ENCODE data around the gene ZNF20. TPM values are rescaled to one million over a fixed set of nuclear protein-coding genes. Genes with fewer than 3 reads are reported as not detected.

ZNF20 gene
- total and polyA plus RNA-seq, 2 experiments from 2014 or later: 2.1 to 5.5 TPM

- in situ Hi-C loops (cut with MboI): no loop called here
- 7 to 8% methylated on average over 2 of the region's 2 CpGs for WGBS, 2 experiments (ENCODE audit: low coverage in 1 of 2, low lambda C conversion rate in 2 of 2, missing lambda C conversion rate in 2 of 2)
Observed at GRCh38 chr19:12126707-12127106, 13.4 kb downstream of the ZNF20 start.

GRCh38 chr19:12117201-12117970 lies 22.8 kb downstream of the ZNF20 start:
- Histone ChIP-seq H3K4me2 (ENCODE audit: unreplicated experiment) (no peak overlapping the region), H3K9me2 (ENCODE audit: insufficient read depth) (no peaks in the 10 kb centered on the region), H3K27me3 (replicated peaks; ENCODE audit: insufficient read depth) (no peaks in the 10 kb centered on the region), H3K4me1 (ENCODE audit: insufficient read depth) (no peaks in the 10 kb centered on the region), H3K36me3 (ENCODE audit: low read depth) (peaks cover 12% of the 10 kb centered on the region), H3K9me3 (ENCODE audit: low read depth) (no peaks in the 10 kb centered on the region), H3K79me2 (ENCODE audit: insufficient read depth) (no peaks in the 10 kb centered on the region), H3K9ac (no peak overlapping the region), H3K27ac (no peak overlapping the region), H3F3A (ENCODE audit: insufficient read depth) (no peaks in the 10 kb centered on the region), H3K4me3 (no peak overlapping the region), H2AFZ (no peak overlapping the region), H4K20me1 (ENCODE audit: insufficient read depth) (no peaks in the 10 kb centered on the region)
- 92 to 93% methylated on average over 30 to 31 of the region's 33 CpGs for WGBS, 2 experiments (ENCODE audit: low coverage in 1 of 2, low lambda C conversion rate in 2 of 2, missing lambda C conversion rate in 2 of 2)
- in situ Hi-C loops (cut with MboI): no loop called here
- DNase-seq: no peak
- TF ChIP-seq EZH2 (IDR thresholded peaks at IDR 0.05; ENCODE audit: insufficient read depth, poor library complexity, severe bottlenecking): no peak
- TF ChIP-seq EZH2phosphoT487 (IDR thresholded peaks at IDR 0.05; ENCODE audit: insufficient read depth, low read depth): no peak

More at GRCh38 chr19:12126707-12127106, 13.4 kb downstream of the ZNF20 start:
- Histone ChIP-seq H3K27ac (no peak overlapping the region), H4K20me1 (ENCODE audit: insufficient read depth) (no peaks in the 10 kb centered on the region), H3K4me3 (no peak overlapping the region), H3K36me3 (ENCODE audit: low read depth) (peaks cover 7% of the 10 kb centered on the region; the same call in 1 of the 2 replicates), H3K4me2 (ENCODE audit: unreplicated experiment) (no peak overlapping the region), H3K9ac (no peak overlapping the region), H3F3A (ENCODE audit: insufficient read depth) (no peaks in the 10 kb centered on the region), H3K79me2 (ENCODE audit: insufficient read depth) (no peaks in the 10 kb centered on the region), H3K9me3 (ENCODE audit: low read depth) (no peaks in the 10 kb centered on the region), H3K4me1 (ENCODE audit: insufficient read depth) (no peaks in the 10 kb centered on the region), H3K9me2 (ENCODE audit: insufficient read depth) (no peaks in the 10 kb centered on the region), H3K27me3 (replicated peaks; ENCODE audit: insufficient read depth) (no peaks in the 10 kb centered on the region), H2AFZ (no peak overlapping the region)
- peak; percentile 62 for DNase-seq
- TF ChIP-seq EZH2phosphoT487 (IDR thresholded peaks at IDR 0.05; ENCODE audit: insufficient read depth, low read depth): no peak
- no peak for TF ChIP-seq EZH2 (IDR thresholded peaks at IDR 0.05; ENCODE audit: insufficient read depth, poor library complexity, severe bottlenecking)

- no peak overlapping the region for H2AFZ ChIP-seq
- no peaks in the 10 kb centered on the region for H3F3A ChIP-seq (ENCODE audit: insufficient read depth)
- in situ Hi-C loops (cut with MboI): no loop called here
- H3K36me3 ChIP-seq (ENCODE audit: low read depth): peaks cover 27% of the 10 kb centered on the region
- no peak overlapping the region for H3K27ac ChIP-seq
- no peaks in the 10 kb centered on the region for H4K20me1 ChIP-seq (ENCODE audit: insufficient read depth)
- no peak overlapping the region for H3K9ac ChIP-seq
- no peak for DNase-seq
- no peak overlapping the region for H3K4me3 ChIP-seq
- 96 to 97% methylated on average over 5 of the region's 5 CpGs for WGBS, 2 experiments (ENCODE audit: low coverage in 1 of 2, low lambda C conversion rate in 2 of 2, missing lambda C conversion rate in 2 of 2)
- no peaks in the 10 kb centered on the region for H3K9me3 ChIP-seq (ENCODE audit: low read depth)
- TF ChIP-seq EZH2 (IDR thresholded peaks at IDR 0.05; ENCODE audit: insufficient read depth, poor library complexity, severe bottlenecking): no peak
- TF ChIP-seq EZH2phosphoT487 (IDR thresholded peaks at IDR 0.05; ENCODE audit: insufficient read depth, low read depth): no peak
- no peaks in the 10 kb centered on the region for H3K27me3 ChIP-seq (replicated peaks; ENCODE audit: insufficient read depth)
- no peaks in the 10 kb centered on the region for H3K9me2 ChIP-seq (ENCODE audit: insufficient read depth)
- no peaks in the 10 kb centered on the region; the same call in 1 of the 2 replicates for H3K79me2 ChIP-seq (ENCODE audit: insufficient read depth)
- no peaks in the 10 kb centered on the region for H3K4me1 ChIP-seq (ENCODE audit: insufficient read depth)
- no peak overlapping the region for H3K4me2 ChIP-seq (ENCODE audit: unreplicated experiment)
Observed at GRCh38 chr19:12113121-12113520, 27.0 kb downstream of the ZNF20 start.

GRCh38 chr19:12112701-12113100 lies 27.4 kb downstream of the ZNF20 start:
- H2AFZ ChIP-seq: no peak overlapping the region
- no peak overlapping the region for H3K4me2 ChIP-seq (ENCODE audit: unreplicated experiment)
- 96% methylated on average over 8 of the region's 8 CpGs for WGBS, 2 experiments (ENCODE audit: low coverage in 1 of 2, low lambda C conversion rate in 2 of 2, missing lambda C conversion rate in 2 of 2)
- no peaks in the 10 kb centered on the region for H3K9me2 ChIP-seq (ENCODE audit: insufficient read depth)
- no peak overlapping the region for H3K4me3 ChIP-seq
- no peaks in the 10 kb centered on the region; the same call in 1 of the 2 replicates for H3K79me2 ChIP-seq (ENCODE audit: insufficient read depth)
- no peaks in the 10 kb centered on the region for H3K9me3 ChIP-seq (ENCODE audit: low read depth)
- in situ Hi-C loops (cut with MboI): no loop called here
- DNase-seq: no peak
- H3K36me3 ChIP-seq (ENCODE audit: low read depth): peaks cover 27% of the 10 kb centered on the region
- no peaks in the 10 kb centered on the region for H3K4me1 ChIP-seq (ENCODE audit: insufficient read depth)
- no peak overlapping the region for H3K9ac ChIP-seq
- TF ChIP-seq EZH2phosphoT487 (IDR thresholded peaks at IDR 0.05; ENCODE audit: insufficient read depth, low read depth) (no peak), EZH2 (IDR thresholded peaks at IDR 0.05; ENCODE audit: insufficient read depth, poor library complexity, severe bottlenecking) (no peak)
- H4K20me1 ChIP-seq (ENCODE audit: insufficient read depth): no peaks in the 10 kb centered on the region
- no peaks in the 10 kb centered on the region for H3F3A ChIP-seq (ENCODE audit: insufficient read depth)
- no peaks in the 10 kb centered on the region for H3K27me3 ChIP-seq (replicated peaks; ENCODE audit: insufficient read depth)
- no peak overlapping the region for H3K27ac ChIP-seq
